Stimulated activated CD8-positive, alpha-beta memory T cell treated with anti-CD3 and anti-CD28 coated beads, Interleukin-12 subunit alpha, Interleukin-12 subunit beta, amount 100 ng/mL, for 24 hours (primary cell): ENCODE data around the gene GRM8.

Source experiments
- DNase-seq: peaks from one replicate; pipeline ENCODE4 v3.0.0-alpha.2; 2020; ENCODE audit errors: extremely low read depth

Gene GRM8

GRCh38 chr7:126529833-126530232, 722.9 kb downstream of the GRM8 start:
- DNase-seq, result no peak

- no peak for DNase-seq
These were observed 723.5 kb downstream of the GRM8 start for GRCh38 chr7:126529254-126529653.

- DNase-seq, result no peak
These were observed 726.8 kb downstream of the GRM8 start for GRCh38 chr7:126525906-126526305.

- no peak for DNase-seq
These were observed 727.8 kb downstream of the GRM8 start for GRCh38 chr7:126524967-126525366.

DNA sequence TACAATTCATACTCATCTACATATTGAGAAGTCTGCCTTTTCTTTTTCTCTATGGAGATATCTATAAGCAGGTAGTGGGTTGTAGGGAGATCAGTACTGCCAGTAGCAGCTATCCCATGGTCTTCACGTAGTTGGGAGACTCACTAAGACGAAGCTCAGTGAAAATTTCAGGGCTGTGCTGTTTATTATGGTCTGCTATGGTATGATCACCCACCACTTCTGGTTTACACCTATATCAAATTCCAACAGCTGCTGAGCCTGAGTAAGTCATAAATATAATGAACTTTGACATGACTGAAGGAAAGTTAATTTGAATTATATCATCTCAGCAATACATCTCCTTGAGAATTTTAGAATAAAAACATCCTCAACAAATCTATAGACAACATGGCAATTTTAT, 741.7 kb downstream of the GRM8 start:
- no peak for DNase-seq

DNA sequence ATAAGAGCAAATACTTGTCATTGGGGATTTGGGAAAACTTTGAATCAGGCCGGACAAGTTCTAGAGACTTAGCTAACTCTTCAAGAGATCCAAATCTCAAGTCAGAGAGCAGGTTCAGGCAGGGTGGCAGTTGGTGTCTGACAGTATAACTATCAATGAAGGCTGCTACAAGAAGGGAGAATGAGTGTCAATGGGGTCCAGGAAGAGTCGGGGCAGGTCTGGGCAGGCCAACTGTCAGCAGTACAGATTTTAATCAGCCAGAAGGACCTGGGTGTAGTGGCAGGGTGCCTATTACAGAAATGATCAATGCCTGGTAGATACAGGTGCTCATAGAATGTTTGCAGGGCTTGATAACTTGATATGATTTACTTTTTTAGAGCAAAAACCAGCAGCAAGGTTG, 751.1 kb downstream of the GRM8 start:
- no peak for DNase-seq

DNA sequence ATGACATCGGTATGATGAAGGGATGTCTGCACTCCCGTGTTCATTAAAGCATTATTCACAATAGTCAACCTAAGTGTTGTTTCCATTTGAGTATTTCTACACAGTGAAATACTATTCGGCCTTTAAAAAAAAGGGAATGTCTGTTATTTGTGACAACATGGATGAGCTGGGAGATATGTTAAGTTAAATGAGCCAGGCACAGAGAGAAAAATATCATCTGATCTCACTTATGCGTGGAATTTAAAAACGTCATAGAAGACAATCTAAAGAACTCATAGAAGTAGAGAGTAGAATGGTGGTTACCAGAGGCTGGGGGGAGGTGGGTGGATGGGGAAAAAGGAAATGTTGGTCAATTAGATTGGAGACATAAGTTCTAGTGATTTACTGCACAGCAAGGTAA, 753.3 kb downstream of the GRM8 start:
- no peak for DNase-seq

DNA sequence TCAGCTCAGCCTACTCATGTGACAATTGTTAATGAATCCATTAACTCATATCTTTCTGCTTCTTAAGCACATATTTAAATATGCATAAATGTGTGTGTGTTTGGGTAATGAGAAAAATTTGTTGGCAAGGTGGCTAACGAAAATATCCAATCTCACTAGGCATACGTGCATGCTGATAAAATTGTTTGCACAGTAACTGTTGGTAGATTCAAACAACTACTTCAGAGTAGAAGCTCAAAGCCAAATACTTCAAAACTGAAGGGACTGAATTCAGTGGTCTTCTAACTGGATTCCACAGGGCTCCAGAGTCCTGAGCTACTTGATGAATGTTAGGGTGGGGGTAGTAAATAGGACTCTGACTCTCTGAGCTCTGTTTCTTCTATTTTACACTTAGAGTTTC, 757.0 kb downstream of the GRM8 start:
- DNase-seq, result no peak

GRCh38 chr7:126495001-126495400, 757.7 kb downstream of the GRM8 start:
- DNase-seq, result no peak

GRCh38 chr7:126493801-126494200, 758.9 kb downstream of the GRM8 start:
- DNase-seq, result no peak

GRCh38 chr7:126489874-126490273, 762.9 kb downstream of the GRM8 start:
- no peak for DNase-seq

- DNase-seq, result no peak
These were observed 764.9 kb downstream of the GRM8 start for GRCh38 chr7:126487728-126488442.

- DNase-seq, result no peak
These were observed 765.9 kb downstream of the GRM8 start for GRCh38 chr7:126486806-126487205.

DNA sequence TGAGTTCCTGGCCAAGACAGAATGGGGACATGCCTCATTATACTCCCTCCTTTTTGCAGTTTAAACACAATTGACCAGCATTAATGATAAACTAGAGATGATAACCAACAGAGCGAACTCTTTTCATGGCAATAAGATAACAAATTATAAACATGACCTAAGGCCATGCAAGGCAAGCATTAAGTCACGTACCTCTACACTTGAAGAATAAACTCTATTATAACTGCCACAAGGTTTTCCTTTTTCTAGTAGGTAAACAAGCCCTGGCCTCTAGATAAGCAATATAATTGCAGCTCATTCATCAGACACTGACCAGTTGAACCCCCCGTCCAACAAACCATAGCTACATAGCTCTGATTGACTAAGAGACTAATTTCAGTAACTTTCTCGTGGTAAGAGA, 767.0 kb downstream of the GRM8 start:
- no peak for DNase-seq

GRCh38 chr7:126483972-126484371, 768.8 kb downstream of the GRM8 start:
- no peak for DNase-seq

DNA sequence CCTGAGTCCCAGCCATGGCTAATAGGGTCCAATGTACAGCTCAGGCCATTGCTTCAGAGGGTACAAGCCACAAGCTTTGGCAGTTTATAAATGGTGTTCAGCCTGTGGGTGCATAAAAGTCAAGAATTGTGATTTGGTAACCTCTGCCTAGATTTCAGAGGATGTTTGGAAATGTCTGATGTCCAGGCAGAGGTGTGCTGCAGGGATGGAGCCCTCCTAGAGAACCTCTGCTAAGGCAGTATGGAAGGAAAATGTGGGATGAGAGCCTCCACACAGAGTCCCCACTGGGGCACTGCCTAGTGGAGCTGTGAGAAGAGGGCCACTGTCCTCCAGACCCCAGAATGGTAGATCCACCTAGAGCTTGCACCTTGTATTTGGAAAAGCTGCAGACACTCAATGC, 779.9 kb downstream of the GRM8 start:
- no peak for DNase-seq

GRCh38 chr7:126462405-126462804, 790.3 kb downstream of the GRM8 start:
- no peak for DNase-seq

GRCh38 chr7:126460664-126461063, 792.1 kb downstream of the GRM8 start:
- no peak for DNase-seq

- DNase-seq, result no peak
These were observed 799.6 kb downstream of the GRM8 start for GRCh38 chr7:126453104-126453503.

DNA sequence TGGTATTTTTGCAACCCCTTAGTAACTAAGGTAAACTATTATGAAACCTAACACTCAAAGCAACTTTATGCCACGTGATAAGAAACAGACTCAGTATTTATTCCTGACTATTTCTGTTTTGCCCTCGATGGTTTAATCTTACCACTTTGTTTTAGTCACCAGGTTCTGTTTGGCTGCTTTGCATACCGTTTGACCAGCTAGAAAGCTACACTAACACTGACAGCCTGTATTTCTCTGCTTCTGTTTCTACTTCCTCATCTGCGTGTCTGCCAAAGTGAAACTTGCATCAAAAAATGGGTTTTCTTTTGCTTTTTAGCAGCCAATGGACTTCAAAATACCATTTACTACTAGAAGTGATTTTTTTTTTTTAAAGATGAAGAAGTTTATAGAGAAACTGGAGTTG, 802.5 kb downstream of the GRM8 start:
- DNase-seq, result no peak

GRCh38 chr7:126449611-126450268, 803.0 kb downstream of the GRM8 start:
- DNase-seq, result no peak

- DNase-seq, result no peak
These were observed 804.8 kb downstream of the GRM8 start for GRCh38 chr7:126447984-126448383.

DNA sequence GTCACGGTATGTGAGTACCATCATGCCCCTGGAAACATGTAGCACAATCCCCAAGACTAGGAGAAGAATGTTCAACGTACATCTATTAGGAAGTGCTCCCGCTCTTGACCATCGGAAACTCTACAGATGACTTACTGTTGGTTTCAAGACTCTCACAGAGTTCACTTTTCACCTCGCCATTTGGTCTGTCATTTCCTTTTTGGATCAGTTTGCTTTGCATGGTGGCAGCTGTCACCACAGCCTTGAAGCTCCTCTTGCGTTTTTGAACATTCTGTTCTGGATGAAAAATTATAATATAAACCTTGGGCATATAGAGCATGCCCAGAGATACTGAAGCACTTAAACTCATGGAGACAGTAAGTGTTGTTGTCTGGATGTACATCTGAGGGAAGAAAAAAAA, 806.8 kb downstream of the GRM8 start:
- no peak for DNase-seq

- DNase-seq, result no peak
These were observed 808.8 kb downstream of the GRM8 start for GRCh38 chr7:126443951-126444350.
